Activated T-cell treated with anti-CD3 and anti-CD28 coated beads, Interleukin-2, amount 50 U/mL, for 24 hours (primary cell): ENCODE results near the gene LIF.
"Not testable (repeated sequence)": the region's sequence is repeated elsewhere in the genome, so short reads cannot be mapped to it uniquely, and the experiment has no call there.

ENCODE experiments used
- DNase-seq: peaks from one replicate; pipeline ENCODE4 v3.0.0-alpha.2; 2020
- H3K27ac Mint-ChIP-seq: 2 replicates; pipeline ENCODE4 v1.8.0; 2020; ENCODE audit warnings: mild to moderate bottlenecking, mixed read lengths
- H3K27me3 Mint-ChIP-seq: 2 replicates; pipeline ENCODE4 v1.8.0; 2020; ENCODE audit warnings: mixed read lengths
- H3K36me3 Mint-ChIP-seq: 2 replicates; pipeline ENCODE4 v1.8.0; 2020; ENCODE audit warnings: low read depth, mixed read lengths
- H3K4me1 Mint-ChIP-seq: 2 replicates; pipeline ENCODE4 v1.8.0; 2020; ENCODE audit warnings: low read depth, mixed read lengths
- H3K4me3 Mint-ChIP-seq: 2 replicates; pipeline ENCODE4 v1.8.0; 2020; ENCODE audit warnings: mild to moderate bottlenecking, moderate library complexity, mixed read lengths
- H3K9me3 Mint-ChIP-seq: 2 replicates; pipeline ENCODE4 v1.8.0; 2020; ENCODE audit warnings: mixed read lengths

The LIF gene

DNA sequence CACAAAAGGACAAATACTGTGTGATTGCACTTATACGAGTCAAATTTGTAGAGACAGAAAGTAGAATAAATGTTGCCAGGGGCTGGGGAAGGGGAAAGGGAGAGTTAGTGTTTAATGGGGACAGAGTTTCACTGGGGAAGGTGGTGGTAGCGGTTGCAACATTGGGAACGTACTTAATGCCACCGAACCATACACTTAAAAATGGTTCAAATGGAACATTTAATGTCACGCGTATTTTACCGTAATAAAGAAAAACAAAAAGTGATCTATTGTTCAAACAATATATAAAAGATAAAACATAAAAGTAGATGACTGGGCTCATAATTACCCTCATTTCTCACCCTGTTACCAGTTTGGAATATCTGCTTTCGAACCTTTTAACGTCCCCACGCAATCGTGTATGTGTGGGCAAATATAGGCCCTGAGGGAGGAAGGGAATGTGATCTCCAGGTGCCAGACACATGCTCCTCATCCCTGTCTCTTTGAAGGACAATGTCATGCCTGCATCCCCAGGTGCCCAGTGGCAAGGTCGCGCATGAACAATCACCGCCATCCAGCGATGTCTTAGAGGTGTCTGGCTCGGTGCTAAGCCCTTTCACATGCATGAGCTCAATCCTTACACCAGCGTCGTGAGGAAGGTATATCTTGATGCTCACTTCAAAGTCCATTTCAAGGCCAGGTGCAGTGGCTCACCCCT lies 35.3 kb downstream of the LIF start:
- Mint-ChIP-seq H3K4me3 (no peak overlapping the region), H3K27ac (no peak overlapping the region), H3K4me1 (peaks cover 18% of the 10 kb centered on the region), H3K36me3 (no peaks in the 10 kb centered on the region), H3K27me3 (no peaks in the 10 kb centered on the region), H3K9me3 (no peaks in the 10 kb centered on the region)
- no peak for DNase-seq

DNA sequence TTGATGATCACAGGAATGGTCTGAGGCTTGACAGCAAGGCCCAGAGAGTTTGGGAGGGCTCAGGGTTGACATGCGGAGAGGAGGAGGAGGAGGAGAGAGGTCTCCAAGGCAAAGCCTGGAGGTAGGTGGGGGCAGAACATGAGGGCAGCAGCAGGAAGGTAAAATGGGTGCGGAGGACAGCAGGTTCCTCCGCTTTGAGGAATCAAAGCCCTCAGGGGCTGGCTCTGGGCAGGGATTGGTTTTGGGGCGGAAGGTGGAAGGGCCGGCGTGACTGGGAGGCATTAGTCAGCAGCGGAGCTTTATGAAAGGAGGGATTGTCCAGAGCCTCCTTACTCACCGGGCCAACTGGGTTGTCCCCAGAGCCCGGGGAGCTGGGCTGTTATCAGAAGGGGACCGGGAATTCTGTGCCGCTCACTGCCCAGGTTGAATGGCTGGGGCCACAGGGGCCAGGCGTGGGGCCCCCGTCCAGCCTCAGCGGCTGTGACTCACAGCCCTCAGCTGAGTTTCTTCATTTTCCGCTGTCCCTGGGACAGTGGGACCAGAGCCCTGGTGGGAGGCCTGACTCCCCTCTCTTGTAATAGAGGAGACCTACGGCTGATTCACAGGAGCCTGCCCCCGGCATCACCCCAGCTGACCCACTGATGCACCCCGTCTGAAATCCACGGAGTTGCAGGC lies 36.2 kb downstream of the LIF start:
- DNase-seq, result no peak

DNA sequence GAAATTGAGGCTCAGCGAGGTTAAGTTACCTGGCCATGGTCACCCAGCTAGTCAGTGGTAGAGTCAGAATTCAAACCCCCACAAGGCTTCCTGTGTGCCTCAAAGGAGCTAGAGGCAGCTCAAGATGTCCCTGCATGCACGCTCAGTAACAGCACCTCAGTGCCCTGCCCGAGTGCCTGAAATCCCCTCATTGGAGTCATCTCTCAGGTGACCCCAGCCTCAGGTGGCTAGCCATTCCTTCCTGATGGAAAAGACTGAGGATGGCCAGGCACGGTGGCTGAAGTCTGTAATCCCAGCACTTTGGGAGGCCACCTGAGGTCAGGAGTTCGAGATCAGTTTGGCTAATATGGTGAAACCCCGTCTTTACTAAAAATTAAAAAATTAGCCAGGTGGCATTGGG lies 36.9 kb downstream of the LIF start:
- Mint-ChIP-seq H3K9me3 (no peaks in the 10 kb centered on the region), H3K4me1 (peaks cover 14% of the 10 kb centered on the region), H3K27me3 (no peaks in the 10 kb centered on the region), H3K36me3 (no peaks in the 10 kb centered on the region), H3K4me3 (no peak overlapping the region), H3K27ac (no peak overlapping the region)
- no peak for DNase-seq

More for the DNA sequence above, 36.2 kb downstream of the LIF start:
- H3K4me1 Mint-ChIP-seq, result peaks cover 18% of the 10 kb centered on the region
- H3K9me3 Mint-ChIP-seq, result no peaks in the 10 kb centered on the region
- H3K27ac Mint-ChIP-seq, result no peak overlapping the region
- H3K27me3 Mint-ChIP-seq, result no peaks in the 10 kb centered on the region
- H3K4me3 Mint-ChIP-seq, result no peak overlapping the region
- H3K36me3 Mint-ChIP-seq, result no peaks in the 10 kb centered on the region

DNA sequence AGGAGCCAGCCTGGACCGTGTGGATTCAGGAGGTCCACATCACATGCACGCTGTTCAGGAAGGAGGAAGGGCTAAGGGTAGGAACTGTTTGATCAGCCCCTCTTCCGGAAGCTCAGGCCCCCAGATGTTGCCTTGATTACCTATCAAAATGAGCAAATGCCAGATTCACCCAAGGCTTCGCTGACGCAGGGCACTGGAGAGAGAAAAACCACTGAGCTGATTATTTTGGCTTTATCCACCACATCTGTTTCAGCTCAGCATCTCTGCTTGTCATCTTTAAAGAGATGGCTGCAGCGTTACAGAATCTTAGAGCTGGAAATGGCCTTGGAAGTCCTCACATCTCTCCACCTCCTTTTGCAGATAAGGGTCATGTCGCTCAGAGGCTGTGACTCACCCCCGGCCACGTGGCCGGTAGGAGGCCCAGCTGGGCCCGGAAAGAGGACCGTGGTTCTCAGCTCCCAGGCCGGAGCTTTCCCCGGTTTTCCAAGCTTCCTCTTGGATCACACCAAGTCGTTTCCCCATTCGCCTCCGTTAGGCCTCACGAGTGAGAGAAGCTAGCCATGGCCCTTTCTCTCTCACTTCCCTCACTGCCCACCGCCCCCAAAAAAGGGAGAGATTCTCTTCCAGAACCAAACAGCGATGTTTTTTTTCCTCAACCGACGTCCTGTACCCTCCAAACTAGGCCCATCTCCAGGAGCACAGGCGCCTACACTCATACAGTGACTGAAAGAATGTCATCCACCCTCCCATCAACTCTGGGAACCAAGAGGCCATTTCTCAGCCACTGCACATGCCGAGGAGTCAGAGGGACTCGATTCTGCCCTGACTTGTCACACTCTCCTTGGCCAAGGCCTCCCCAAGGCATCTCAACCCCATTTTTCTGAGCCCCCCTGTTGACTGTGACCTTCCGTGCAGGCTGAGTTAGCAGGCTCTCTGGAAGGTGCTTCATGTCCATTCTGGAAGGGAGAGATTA lies 37.6 kb downstream of the LIF start:
- Mint-ChIP-seq H3K4me3 (no peak overlapping the region), H3K9me3 (no peaks in the 10 kb centered on the region), H3K4me1 (peaks cover 14% of the 10 kb centered on the region), H3K36me3 (no peaks in the 10 kb centered on the region), H3K27me3 (no peaks in the 10 kb centered on the region), H3K27ac (peak overlapping the region; percentile 3)
- DNase-seq, result no peak

GRCh38 chr22:30206944-30207343 lies 39.6 kb downstream of the LIF start:
- H3K9me3 Mint-ChIP-seq, result no peaks in the 10 kb centered on the region
- H3K27ac Mint-ChIP-seq, result no peak overlapping the region
- no peaks in the 10 kb centered on the region for H3K36me3 Mint-ChIP-seq
- H3K27me3 Mint-ChIP-seq, result no peaks in the 10 kb centered on the region
- peak; percentile 25 for DNase-seq
- no peaks in the 10 kb centered on the region for H3K4me1 Mint-ChIP-seq
- H3K4me3 Mint-ChIP-seq, result no peak overlapping the region

DNA sequence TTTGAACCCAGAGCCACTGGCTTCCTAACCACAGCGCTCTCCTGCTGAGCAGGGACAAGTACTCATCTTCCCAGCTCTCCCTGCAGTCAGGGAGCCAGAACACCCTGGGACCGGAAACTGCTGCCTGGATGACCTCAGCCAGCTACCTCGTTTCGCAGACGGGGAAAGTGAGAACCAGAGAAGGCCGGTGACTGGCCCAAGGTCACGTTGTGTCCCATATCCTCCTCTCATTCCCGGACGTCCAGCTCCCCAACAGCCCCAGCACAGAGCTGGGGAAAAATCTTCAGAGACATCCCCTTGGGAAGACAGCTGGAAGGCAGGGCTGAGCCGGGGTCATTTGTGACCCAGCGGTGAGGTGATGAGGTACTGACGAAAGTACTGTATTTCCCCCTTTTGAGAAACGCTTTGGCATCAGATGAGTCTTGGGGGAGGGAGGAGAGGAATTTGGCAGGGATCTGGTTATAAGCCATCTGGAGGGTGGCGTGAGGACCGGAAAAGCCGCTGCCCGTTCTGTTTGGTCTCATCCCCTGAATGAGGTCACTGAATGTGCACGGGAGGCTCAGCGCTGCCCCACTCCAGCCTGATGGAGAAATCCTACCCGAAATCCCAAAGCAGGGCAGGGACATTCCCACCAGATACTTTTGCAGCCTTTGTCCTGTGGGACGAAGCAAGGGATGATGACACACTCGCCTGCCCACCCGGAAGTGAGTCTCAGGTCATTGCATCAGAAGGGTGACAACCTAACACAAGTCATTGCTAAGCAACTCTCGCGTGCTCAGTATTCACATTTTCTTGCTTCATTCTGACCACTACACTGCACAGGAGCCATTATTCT lies 41.1 kb downstream of the LIF start:
- Mint-ChIP-seq H3K27me3 (no peaks in the 10 kb centered on the region), H3K4me1 (no peaks in the 10 kb centered on the region), H3K36me3 (no peaks in the 10 kb centered on the region), H3K27ac (no peak overlapping the region), H3K4me3 (no peak overlapping the region), H3K9me3 (no peaks in the 10 kb centered on the region)
- DNase-seq, result peak; percentile 19

DNA sequence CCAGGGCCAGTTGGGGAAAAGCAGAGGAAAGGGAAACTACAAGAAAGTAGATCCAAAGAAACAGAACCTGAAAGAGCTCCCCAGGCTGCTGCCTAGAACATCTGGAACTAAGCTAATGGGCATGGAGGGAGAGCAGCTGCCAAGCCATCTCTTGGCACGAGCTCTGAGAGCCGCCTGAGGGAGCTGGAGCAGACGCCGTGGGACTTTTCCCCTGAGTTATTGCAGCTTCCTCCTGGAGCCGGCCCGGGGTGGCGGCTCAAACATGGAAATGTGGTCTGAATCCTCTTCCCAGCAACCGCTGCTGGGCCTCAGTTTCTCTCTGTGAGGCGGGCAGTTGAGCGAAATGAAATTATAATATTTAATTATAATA lies 41.8 kb downstream of the LIF start:
- DNase-seq, result no peak
- H3K27ac Mint-ChIP-seq, result no peak overlapping the region
- H3K27me3 Mint-ChIP-seq, result no peaks in the 10 kb centered on the region

DNA sequence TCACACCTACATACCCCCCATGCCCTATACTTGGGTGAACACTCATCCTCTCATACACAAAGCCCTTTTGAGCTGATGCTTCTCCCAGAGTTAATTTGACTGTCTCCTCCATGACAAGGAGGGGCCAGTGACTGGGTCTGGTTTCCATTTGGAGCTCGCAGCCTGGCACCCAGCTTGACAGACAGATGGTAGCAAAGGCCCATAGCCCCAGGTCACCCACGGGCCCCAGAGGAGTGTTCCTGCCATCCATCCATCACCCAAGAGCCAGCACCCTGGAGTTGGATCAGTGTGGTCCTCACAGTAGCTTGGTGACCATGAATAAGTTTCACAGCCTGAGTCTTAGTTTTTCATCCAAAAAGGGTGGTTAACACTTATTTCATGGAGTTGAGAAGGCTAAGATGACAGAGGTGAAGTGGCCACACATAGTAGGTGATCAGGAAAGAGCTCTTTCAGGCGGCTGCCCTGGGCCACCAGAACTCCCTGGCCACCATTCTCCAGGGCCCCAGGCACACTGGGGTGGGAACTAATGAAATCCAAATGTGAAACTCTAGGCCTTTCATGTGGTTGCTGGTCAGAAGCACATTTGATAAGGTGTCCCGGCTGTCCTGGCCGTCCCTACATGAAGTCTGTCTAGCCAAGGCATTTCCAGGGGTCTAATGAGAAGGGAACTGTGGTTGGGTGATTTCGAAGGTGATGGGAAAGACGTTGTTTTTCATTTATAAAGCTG lies 42.4 kb downstream of the LIF start:
- DNase-seq, result peak; percentile 12
- H3K9me3 Mint-ChIP-seq, result no peaks in the 10 kb centered on the region
- H3K36me3 Mint-ChIP-seq, result no peaks in the 10 kb centered on the region
- peaks cover 5% of the 10 kb centered on the region for H3K4me1 Mint-ChIP-seq
- H3K27ac Mint-ChIP-seq, result no peak overlapping the region
- no peak overlapping the region for H3K4me3 Mint-ChIP-seq
- no peaks in the 10 kb centered on the region for H3K27me3 Mint-ChIP-seq

More for the DNA sequence above, 41.8 kb downstream of the LIF start:
- H3K36me3 Mint-ChIP-seq, result no peaks in the 10 kb centered on the region
- no peaks in the 10 kb centered on the region for H3K9me3 Mint-ChIP-seq
- H3K4me3 Mint-ChIP-seq, result no peak overlapping the region
- no peaks in the 10 kb centered on the region for H3K4me1 Mint-ChIP-seq

GRCh38 chr22:30202531-30203006 lies 44.0 kb downstream of the LIF start:
- no peaks in the 10 kb centered on the region for H3K36me3 Mint-ChIP-seq
- no peak overlapping the region for H3K4me3 Mint-ChIP-seq
- H3K27me3 Mint-ChIP-seq, result no peaks in the 10 kb centered on the region
- no peak overlapping the region for H3K27ac Mint-ChIP-seq
- H3K9me3 Mint-ChIP-seq, result no peaks in the 10 kb centered on the region
- peak; percentile 20 for DNase-seq
- H3K4me1 Mint-ChIP-seq, result peaks cover 17% of the 10 kb centered on the region

DNA sequence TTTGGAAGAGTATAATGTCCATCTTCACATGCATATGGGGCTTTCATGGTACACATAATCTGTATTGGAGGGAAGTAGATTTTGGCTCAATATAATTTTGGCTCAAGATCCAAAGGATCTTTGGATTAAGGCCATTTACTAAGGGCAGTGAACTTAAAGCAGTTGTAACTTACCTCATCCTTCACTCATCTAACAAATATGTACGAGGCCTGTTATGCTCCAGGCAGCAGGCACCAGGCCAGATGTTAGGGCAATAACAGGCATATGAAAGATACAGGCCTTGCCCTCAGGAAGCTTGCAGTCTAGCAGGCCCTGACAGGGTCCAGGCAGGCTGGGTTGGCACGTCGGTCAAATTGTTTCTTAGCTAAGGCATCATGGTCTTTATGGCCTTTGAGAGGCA lies 44.6 kb downstream of the LIF start:
- Mint-ChIP-seq H3K27ac (no peak overlapping the region), H3K27me3 (no peaks in the 10 kb centered on the region), H3K4me3 (no peak overlapping the region), H3K9me3 (no peaks in the 10 kb centered on the region), H3K36me3 (no peaks in the 10 kb centered on the region), H3K4me1 (peaks cover 23% of the 10 kb centered on the region)
- DNase-seq, result peak; percentile 24

GRCh38 chr22:30200905-30201304 lies 45.7 kb downstream of the LIF start:
- not testable (repeated sequence) for H3K4me3 Mint-ChIP-seq, H3K9me3 Mint-ChIP-seq, DNase-seq, H3K36me3 Mint-ChIP-seq, H3K27ac Mint-ChIP-seq, H3K27me3 Mint-ChIP-seq
- peaks cover 33% of the 10 kb centered on the region for H3K4me1 Mint-ChIP-seq

- no peak overlapping the region for H3K4me3 Mint-ChIP-seq
- no peaks in the 10 kb centered on the region for H3K36me3 Mint-ChIP-seq
- DNase-seq, result no peak
- H3K4me1 Mint-ChIP-seq, result peaks cover 45% of the 10 kb centered on the region
- H3K9me3 Mint-ChIP-seq, result no peaks in the 10 kb centered on the region
- no peak overlapping the region for H3K27ac Mint-ChIP-seq
- H3K27me3 Mint-ChIP-seq, result no peaks in the 10 kb centered on the region
Observed at GRCh38 chr22:30198921-30199320, 47.6 kb downstream of the LIF start.

- peak overlapping the region; percentile 42 for H3K27ac Mint-ChIP-seq
- H3K4me1 Mint-ChIP-seq, result peaks cover 46% of the 10 kb centered on the region
- no peaks in the 10 kb centered on the region for H3K9me3 Mint-ChIP-seq
- H3K27me3 Mint-ChIP-seq, result no peaks in the 10 kb centered on the region
- no peak for DNase-seq
- no peak overlapping the region for H3K4me3 Mint-ChIP-seq
- H3K36me3 Mint-ChIP-seq, result no peaks in the 10 kb centered on the region
Observed at GRCh38 chr22:30198152-30198825, 48.3 kb downstream of the LIF start.
